HG02610 (cell line): Measurements from ENCODE around the gene NOTCH4.
A peak's percentile ranks its signal among the peaks of the same experiment; 100 is the strongest.
"Not testable (repeated sequence)": the region's sequence is repeated elsewhere in the genome, so short reads cannot be mapped to it uniquely, and the experiment has no call there.

Experiments
- ATAC-seq: cut with Tn5 transposase; IDR thresholded peaks from one replicate; pipeline ENCODE4 v1.9.1; 2021; ENCODE audit warnings: mild to moderate bottlenecking, moderate library complexity; ENCODE audit not compliant: unreplicated experiment

The NOTCH4 gene

DNA sequence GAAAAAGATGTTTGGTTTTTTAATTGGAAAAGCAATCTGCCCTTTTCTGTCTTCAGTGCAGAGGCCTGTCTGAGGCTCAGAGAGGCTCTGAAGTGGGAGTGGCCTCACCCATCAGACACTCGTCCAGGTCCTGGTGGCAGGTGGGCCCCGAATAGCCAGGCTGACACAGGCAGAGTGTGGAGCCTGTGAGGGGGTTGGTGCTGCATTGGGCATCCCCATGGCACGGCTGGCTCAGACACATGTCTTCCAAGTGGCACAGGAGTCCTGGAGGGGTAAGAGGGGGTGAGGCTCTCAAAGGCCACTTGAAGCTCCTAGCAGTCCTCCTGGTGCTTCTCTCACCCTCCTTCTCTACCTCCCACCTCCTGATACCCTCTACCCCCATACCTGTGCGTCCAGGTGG lies 3.8 kb downstream of the NOTCH4 start:
- no peak for ATAC-seq

DNA sequence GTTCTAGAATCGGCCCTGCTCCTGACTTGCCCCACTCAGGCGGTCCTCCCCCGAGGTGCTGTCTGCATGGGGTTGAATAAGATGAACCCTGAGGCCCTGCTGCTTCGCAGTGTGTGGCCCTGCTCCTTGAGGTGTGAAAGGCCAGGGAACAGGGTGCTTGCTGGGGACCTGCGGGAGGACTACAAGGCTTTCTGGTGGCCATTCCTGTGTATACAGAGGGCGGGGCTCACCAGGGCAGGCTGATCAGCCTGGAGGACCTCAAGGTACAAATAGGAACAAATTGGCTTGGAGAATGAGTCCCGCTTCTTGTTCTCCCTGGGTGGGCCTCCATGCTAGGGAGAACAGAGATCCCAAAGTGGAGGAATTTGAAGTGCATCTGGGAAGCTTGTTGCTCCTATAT lies 5.7 kb downstream of the NOTCH4 start:
- ATAC-seq, result no peak

DNA sequence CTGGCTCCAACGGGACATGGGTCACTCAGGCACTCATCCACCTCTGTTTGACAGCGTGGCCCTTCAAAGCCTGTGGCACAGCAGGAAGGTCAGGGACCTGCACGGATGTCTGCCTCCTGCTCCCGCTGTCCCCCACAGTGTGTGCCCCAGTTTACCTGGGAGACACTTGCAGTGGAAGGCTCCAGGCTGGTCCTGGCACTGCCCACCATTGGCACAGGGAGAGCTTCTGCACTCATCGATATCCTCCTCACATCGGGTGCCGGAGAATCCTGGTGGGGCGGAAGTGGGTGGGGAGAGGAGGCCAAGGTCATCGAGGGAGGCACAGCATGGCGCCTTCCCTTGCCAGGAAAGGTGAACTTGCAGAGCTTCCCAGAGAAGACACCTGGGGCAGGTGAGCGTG lies 6.9 kb downstream of the NOTCH4 start:
- ATAC-seq, result no peak

DNA sequence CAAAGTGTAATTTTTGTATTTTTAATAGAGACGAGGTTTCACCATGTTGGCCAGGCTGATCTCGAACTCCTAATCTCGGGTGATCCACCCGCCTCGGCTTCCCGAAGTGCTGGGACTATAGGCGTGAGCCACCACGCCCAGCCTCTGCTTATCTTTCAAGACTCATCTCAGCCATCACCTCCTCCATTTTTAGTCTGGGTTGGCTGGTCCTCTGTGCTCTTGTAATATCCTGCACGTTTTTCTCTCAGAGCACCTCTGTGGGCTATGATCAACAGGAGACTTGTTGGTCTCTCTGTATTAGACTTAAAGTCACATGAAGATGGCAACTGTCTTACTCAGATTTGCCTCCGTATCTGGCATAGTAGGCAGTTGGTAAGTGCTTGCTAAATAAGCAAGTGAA lies 7.6 kb downstream of the NOTCH4 start:
- no peak for ATAC-seq

DNA sequence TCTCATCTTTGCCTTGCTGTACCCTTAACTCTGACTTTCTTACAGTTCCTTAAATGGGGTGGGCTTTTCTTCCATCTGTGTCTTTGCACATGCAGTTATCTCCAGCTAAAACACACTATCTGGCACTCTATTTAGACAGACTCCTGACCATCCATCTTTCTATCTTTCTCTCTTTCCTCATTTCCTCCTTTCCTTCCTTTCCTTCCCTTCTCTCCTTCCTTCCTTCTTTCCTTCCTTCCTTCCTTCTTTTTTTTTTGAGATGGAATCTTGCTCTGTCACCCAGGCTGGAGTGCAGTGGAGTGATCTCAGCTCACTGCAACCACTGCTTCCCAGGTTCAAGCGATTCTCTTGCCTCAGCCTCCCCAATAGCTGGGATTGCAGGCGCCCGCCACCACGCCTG lies 8.2 kb downstream of the NOTCH4 start:
- no peak for ATAC-seq

DNA sequence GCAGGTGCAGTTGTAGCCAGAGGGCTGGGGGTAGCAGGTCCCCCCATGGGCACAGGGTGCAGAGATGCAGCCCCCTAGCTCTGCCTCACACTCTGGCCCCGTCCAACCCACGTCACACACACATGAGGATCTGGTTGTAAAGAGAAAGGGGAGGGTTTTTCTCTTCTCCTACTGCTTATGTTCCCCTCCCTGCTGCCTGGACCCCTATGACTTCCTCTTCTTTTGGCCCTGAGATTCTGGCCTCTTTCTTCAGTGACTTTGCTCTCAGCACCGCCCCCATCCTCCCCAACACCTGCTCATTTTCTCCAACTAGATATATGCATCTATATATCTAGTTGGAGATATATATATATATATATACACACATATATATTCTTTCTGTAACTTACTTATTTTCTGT lies 9.7 kb downstream of the NOTCH4 start:
- no peak for ATAC-seq

DNA sequence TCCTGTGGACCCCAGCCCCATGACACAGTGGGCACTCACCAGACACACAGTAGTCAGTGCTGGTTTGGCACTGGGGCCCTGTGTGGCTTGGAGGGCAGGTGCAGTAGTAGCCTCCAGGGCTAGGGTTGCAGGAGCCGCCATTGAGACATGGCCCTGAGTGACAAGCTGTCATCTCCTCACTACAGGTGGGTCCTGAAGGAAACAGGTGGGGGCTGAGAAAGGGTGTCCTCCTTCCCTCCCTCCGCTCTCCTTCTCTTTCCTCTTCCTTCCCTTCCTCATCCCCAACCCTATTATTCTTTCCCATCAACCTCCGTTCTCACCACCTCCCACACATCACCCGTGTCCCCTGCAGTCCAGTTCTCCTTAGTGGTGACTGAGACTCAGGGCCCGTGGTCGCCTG lies 10.2 kb downstream of the NOTCH4 start:
- no peak for ATAC-seq

DNA sequence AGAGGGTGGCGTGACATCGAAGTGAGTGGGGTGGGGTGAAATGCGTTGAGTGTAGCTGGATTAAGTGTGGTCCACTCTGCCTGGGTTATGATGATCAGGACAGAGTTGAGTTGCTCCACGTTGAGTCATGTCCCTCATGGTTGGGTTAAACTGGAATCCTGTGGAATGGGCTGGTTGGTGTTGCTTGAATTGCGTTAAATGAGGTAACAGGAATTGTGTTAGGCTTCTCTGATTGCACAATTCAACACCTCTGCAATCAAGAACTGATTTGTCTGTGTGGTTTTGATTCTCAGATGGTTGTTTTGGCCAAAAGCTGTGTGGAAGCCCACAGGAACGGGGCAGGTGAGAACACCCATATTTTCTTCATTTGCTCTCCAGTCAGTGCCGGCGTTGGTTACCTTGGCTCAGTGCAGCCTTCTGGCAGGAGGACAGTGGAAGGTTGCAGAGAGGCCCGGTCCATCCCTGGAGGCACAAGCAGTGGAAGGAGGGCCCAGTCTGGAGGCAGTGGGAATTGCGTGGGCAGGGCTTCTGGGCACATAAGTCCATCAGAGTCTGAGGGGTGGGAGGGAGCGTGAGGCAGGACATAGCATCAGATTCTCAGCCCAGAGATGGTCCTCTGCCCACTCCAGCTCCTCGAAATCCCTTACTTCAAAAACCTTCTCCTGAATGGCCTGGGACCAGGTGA lies 11.6 kb downstream of the NOTCH4 start:
- ATAC-seq, result no peak

DNA sequence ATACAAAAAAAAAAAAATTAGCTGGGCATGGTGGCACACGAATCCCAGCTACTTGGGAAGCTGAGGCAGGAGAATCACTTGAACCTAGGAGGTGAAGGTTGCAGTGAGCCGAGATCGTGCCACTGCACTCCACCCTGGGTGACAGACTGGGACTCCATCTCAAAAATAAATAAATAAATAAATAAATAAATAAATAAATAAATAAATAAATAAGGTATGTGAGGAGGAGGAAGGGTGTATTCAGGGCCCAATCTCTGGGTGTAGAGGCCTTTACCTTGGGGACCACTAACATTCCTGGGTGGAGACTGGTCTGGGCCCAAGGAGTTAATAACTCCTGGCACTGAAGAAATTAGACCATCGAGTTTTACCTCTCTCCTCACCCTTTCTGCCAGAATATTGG lies 12.4 kb downstream of the NOTCH4 start:
- not testable (repeated sequence) for ATAC-seq

DNA sequence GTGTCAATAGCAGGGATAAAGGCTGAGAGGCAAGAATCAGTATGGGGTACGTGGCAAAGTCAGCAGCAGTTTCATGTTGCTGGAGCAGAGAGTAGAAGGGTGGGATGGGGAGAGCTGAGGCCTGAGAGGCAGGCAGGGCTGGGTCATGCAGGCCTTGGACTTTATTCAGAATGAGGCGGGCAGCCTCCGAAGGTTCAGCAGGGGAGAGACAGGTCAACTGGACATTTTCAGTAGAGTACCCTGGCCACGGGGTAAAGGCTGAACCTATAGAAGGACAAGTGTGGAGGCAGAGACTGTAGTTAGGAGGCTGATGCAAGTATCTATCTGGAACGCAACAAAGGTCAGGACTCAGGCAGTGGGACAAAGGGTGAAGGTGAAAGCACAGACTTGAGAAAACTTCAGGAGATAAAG lies 13.7 kb downstream of the NOTCH4 start:
- ATAC-seq, result no peak

DNA sequence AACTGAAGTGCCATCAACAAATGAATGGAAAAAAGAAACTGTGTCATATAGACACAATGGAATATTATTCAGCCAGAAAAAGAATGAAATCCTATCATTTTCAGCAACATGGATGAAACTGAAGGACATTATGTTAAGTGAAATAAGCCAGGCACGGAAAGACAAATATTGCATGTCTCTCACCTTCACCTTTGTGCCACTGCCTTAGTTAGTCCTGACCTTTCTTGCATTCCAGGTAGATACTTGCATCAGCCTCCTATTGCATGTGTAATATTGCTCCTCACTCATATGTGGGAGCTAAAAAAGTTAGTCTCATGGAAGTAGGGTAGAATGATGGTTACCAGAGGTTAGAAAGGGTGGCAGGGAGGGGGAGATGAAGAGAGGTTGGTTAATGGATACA lies 14.9 kb downstream of the NOTCH4 start:
- no peak for ATAC-seq

DNA sequence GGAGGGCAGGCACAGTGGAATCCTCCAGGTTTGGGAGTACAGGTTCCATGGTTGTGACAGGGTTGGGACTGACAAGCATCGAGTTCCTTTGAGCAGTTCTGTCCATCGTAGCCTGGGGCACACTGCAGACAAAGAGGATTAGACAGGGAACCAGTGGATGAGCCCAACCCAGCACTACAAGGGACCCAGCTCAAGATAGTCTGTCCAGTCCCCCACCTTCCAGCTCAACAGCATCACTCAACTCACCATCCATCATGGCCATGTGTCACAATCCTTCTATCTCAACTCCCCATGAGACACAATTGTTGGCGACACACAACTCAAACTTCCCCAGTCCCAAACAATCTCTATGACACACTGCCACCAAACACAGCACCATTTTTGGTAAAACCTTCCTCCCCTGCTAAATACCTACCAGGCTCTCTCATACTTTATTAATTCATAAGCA lies 19.6 kb downstream of the NOTCH4 start:
- no peak for ATAC-seq

DNA sequence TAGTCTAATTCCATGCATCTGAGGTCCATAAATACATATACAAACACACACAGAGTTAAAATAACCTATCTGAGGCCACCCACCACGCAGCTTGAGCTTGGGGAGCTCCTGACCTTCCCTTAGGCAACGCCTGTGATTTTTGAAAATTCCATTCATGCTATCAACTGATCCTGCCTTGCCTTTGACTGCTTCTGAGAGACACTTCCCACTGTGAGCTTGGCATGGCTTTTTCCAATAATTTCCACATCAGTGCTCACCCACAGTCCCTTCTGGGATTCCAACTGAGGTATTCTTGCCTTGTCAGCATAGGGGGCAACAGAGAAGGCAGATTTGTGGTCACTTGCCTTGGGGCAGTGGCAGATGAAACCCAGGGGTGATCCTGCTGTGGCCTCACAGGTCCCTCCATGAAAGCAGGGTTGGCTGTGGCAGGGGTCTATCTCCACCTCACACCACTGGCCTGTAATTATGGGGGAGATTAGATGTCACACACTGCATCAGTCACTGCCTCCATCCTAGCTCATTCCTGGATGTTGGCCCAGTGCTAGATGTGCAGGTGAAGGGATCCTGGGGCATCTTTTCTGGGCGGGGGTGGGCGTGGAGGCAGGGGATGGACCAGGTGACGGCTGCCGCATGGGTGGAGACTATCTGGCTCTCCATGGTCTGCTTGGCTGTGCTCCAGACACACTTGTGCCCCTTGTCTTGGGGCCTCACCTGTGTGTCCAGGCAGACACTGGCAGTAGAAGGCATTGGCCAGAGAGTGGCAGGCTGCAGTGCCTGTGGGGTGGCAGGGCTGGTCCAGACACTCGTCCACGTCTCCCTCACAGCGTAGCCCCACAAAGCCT lies 20.2 kb downstream of the NOTCH4 start:
- ATAC-seq, result no peak

DNA sequence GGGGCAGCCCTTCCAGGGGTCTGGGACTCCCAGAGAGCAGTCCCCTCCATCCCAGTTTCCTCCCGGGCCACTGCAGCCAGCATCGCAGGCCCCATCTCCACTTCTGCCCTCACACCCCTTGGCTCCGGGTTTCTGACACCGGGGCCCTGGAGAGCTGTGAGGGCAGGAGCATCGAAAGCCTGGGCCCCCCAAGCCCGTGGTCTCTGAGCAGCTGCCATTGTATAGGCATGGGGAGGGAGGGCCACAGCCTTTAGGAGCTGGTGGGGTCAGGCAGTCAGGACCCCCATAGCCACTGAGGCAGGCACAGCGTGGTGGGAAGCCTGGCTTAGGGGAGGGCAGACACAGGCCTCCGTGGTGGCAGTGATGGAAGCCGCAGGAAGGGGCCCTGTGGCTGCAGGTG lies 21.7 kb downstream of the NOTCH4 start:
- ATAC-seq, result no peak

DNA sequence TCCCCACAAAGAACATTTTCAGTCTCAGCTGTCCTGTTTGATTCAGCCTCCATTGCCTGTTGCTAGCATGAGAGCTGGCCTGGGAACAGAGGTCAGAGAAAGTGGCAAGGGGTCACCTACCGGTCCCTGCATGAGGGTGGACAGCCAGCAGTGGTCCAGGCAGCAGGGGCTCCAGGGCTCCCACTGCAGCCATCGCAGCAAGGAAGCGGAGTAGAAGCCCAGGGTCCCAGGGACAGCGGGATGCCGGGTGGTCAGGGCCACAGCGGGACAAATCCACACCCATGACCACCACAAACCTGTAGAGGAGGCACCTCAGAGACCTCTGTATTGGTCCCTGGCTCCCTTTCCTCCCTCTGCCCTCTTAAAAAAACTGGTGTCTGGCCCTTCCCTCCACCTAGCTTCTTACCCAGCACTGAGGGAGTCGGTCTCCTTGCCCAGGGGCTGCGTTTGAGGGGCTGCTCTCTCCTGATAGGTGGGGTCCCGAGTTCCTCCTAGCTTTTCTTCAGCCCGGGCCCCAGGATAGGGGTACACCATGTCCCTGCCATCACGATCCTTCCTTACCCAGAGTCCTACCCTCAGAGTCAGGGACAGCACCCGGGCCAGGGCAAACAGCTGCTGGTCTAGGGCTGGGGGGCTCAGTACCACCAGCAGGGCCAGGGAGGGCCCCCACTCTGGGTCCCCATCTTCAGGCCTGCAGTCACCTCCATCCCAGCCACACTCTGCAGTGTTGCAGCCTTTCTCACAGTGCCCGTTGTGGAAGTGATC lies 23.0 kb downstream of the NOTCH4 start:
- no peak for ATAC-seq

DNA sequence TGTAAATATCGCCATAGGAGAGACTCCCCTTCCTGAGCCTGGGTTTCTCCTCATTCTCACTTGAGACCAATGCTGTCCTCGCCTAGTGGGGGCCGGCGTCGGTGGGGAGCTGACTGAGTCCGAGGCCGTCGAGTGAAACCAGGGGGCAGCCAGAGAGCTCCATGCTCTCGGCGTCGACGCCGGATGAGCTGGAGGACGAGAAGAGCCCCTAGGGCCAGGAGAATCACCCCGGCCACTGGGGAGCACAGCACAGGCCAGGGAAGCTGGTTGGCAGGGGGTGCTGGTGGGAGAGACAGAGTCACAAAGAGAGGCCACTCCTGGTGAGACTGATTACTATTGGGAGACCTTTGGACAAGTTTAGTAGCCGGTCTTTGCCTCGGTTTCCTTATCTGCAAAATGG lies 25.0 kb downstream of the NOTCH4 start:
- ATAC-seq, result no peak

DNA sequence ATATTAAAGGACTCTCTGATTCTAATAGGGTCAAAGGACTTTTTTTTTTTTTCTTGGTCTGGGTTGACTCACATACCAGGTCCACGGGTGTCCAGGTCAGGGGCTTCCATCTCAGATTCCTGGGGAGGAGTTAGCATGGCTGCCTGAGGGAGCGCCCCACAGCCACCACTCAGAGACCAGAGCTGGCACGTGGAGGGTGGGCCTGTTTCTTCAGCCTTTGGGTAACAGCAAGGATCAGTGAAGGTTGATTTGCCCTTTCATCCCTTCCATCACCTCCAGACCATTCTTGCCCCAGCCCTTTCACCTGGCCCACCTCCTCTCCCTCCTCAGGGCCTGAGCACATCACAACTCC lies 25.5 kb downstream of the NOTCH4 start:
- ATAC-seq, result no peak

DNA sequence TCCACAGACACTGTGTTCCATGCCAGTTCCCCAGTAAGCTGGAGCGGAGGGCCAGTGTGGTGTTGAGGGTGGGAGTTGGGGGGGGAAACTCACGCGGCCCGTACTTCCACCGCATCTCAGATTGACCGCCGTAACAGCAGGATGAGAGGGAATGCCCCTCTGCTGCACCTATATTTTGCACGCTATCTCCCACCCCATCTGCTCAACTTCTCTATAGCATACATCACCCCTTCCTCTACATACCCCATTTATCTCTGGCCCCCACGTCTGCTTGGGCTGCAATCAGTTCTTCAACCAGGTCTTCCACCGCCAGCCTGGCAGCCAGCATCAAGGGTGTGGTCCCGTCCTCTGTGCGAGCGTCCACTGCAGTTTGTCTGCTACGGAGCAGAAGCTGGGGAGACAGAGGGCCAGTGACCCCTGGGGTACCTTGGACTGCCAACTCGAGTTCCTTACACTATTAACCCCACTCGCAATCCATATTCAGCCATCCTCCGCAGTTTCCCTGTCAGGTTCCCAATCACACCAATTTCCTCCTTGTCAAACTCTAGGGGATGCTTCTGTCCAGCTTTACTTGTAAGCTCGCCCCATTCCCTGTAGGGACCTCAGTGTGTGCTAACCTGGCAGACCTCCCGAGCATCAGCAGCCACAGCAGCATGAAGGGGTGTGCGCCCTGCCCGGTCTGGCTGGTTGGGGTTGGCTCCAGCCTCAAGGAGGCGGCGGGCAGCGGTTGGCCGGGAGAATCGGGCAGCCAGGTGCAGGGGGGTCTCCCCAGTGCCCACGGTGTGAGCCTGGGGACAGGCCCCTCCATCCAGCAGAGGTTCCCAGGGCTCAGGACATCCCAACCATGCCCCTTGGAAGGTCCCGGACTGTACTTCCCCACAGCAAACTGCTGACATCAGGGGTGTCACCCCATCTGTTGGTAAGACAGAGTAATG lies 26.9 kb downstream of the NOTCH4 start:
- no peak for ATAC-seq

DNA sequence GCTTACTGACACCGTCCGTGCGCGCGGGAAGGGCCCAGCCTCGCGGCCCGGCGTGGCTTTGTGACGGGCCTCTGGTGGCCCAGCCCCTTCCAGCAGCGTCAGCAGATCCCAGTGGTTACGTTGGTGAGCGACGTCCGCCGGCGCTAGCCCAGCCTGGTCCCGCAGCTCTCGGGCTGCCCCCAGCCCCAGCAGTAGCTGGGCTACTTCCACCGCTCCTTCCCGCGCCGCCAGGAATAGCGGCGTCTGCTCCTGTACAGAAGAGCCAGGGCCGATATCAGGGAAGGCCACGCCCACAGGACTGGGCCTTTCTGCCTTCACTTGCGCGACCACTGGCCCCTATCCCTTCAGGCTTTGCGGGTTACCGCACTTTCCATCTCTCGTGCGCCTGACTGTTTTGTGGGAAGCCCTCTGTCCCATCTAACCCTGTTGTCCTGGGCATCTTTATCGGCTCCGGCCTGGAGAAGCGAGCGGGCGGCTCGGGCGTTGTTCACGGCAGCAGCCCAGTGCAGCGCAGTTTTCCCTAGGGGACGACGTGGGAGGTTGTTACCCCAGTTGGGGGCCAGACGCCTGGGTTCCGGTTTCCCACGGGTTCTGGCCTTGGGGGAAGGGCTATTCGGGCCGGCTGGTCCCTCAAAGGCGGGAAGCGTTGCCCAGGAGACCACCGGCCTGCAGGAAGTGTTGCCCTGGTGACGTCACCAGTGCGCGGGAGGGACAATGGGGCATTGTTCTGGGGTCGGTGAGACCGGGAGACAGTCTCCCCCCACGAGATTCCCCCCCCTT lies 27.8 kb downstream of the NOTCH4 start:
- peak; percentile 76 for ATAC-seq

DNA sequence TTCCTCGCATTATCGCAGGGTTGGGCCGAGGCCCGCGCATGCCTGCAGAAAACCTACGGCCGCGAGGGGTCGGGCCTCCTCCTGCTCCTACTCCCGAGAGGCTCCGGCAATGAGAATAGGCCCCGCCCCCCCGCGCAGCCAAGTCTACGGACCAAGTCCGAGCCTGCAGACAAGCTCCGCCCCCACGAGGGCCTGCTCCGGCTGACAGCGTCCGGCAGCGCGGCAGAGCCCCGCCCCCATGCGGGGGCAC lies 28.3 kb downstream of the NOTCH4 start:
- ATAC-seq, result peak; percentile 74
